Measurements from ENCODE around the gene PAMR1.
A peak's percentile ranks its signal among the peaks of the same experiment; 100 is the strongest.

Gene PAMR1

GRCh38 chr11:35491231-35491871 is 34.1 kb downstream of the PAMR1 start:
- no peak for DNase-seq

GRCh38 chr11:35488117-35488516 is 37.3 kb downstream of the PAMR1 start:
- no peak for DNase-seq

- no peak for DNase-seq
Measured at GRCh38 chr11:35487532-35488078, 37.8 kb downstream of the PAMR1 start.

- no peak for DNase-seq
Measured at GRCh38 chr11:35486934-35487333, 38.5 kb downstream of the PAMR1 start.

- no peak for DNase-seq
Measured at GRCh38 chr11:35486446-35486845, 39.0 kb downstream of the PAMR1 start.

- DNase-seq, result peak; percentile 74
Measured at GRCh38 chr11:35485656-35486322, 39.6 kb downstream of the PAMR1 start.

- DNase-seq, result no peak
Measured at GRCh38 chr11:35484435-35484834, 41.0 kb downstream of the PAMR1 start.

GRCh38 chr11:35483131-35483820 is 42.1 kb downstream of the PAMR1 start:
- DNase-seq, result no peak

- DNase-seq, result no peak
Measured at GRCh38 chr11:35479731-35480130, 45.7 kb downstream of the PAMR1 start.

GRCh38 chr11:35478471-35479091 is 46.8 kb downstream of the PAMR1 start:
- DNase-seq, result no peak

- DNase-seq, result no peak
Measured at GRCh38 chr11:35477901-35478300, 47.5 kb downstream of the PAMR1 start.

- no peak for DNase-seq
Measured at GRCh38 chr11:35474688-35475087, 50.7 kb downstream of the PAMR1 start.

GRCh38 chr11:35473795-35474374 is 51.5 kb downstream of the PAMR1 start:
- DNase-seq, result no peak

GRCh38 chr11:35470616-35471015 is 54.8 kb downstream of the PAMR1 start:
- DNase-seq, result no peak

- no peak for DNase-seq
Measured at GRCh38 chr11:35466058-35466457, 59.4 kb downstream of the PAMR1 start.

GRCh38 chr11:35464308-35464707 is 61.1 kb downstream of the PAMR1 start:
- DNase-seq, result no peak

- no peak for DNase-seq
Measured at GRCh38 chr11:35463331-35463751, 62.1 kb downstream of the PAMR1 start.

GRCh38 chr11:35461917-35462538 is 63.4 kb downstream of the PAMR1 start:
- no peak for DNase-seq

GRCh38 chr11:35459489-35459888 is 65.9 kb downstream of the PAMR1 start:
- DNase-seq, result no peak

GRCh38 chr11:35458846-35459245 is 66.6 kb downstream of the PAMR1 start:
- DNase-seq, result no peak

GRCh38 chr11:35454362-35454761 is 71.1 kb downstream of the PAMR1 start:
- DNase-seq, result no peak

- no peak for DNase-seq
Measured at GRCh38 chr11:35436581-35437250, 88.7 kb downstream of the PAMR1 start.
